Activated gamma-delta T cell (primary cell): ENCODE results near the gene SCT.
"Not testable (repeated sequence)": the region's sequence is repeated elsewhere in the genome, so short reads cannot be mapped to it uniquely, and the experiment has no call there.

Experiments
- DNase-seq: peaks from one replicate; lab custom pipeline; 2025; lab: John Stamatoyannopoulos, UW
- total RNA-seq, 2 donors: gene quantifications; one replicate each; lab custom pipeline; 2026; lab: John Stamatoyannopoulos, UW

SCT gene, protein sequence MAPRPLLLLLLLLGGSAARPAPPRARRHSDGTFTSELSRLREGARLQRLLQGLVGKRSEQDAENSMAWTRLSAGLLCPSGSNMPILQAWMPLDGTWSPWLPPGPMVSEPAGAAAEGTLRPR
- 0 reads per million in 2 donors for total RNA-seq

DNA sequence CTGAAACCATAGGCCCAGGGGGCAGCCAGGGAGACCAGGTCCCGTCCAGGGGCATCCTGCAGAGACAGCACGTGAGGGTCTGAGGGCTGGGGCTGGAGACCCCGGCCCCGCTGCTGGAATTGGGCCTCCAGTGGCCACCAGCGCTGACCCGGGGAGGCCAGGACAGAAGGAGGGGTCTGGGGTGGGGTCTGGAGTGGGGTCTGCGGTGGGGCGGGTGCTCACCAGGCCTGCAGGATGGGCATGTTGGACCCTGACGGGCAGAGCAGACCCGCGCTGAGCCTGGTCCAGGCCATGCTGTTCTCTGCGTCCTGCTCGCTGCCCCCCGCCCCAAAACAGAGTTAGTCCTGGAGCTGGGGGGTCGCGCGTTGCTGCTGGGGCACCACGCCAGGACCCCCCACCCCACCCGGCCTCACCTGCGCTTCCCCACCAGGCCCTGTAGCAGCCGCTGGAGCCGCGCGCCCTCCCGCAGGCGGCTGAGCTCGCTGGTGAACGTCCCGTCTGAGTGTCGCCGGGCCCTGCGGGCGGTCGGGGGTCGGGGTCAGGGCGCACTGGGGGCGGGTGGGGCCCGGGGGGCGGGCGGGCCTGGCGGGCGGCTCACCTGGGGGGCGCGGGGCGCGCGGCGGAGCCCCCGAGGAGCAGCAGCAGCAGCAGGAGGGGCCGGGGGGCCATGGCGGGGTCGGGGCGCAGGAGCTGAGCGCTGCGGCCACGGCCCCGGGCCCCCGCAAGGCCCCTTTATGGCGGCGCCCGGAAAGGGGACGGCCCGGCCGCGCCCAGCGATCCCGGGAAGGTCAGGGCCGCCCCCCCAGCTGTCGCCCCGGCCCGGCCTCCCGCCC lies at the start of gene SCT:
SCT (minus strand) TSS at position 707 of the 833 bp plus-strand sequence; CDS start at position 669, 38 bp downstream.
- DNase-seq = no peak

DNA sequence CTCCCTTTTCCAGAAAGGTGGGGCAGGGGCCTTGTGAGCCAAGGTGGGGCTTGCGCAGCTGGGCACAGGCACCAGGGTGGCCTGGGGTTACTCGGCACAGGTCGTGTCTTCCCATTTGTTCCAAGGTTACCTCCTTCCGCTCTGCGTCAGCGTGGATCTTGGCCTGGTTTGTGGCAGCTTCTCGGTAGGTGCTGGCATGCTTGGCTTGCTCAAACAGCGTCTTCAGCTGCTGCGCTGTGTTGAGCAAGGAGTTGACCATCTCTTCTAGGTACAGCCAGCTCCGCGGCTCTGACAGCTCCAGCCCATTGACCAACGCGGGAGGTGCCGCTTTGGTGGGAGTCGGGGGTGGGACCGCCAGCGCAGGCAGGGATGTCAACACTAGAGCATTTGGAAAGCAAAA lies 47.4 kb upstream of the SCT start:
- no peak for DNase-seq

DNA sequence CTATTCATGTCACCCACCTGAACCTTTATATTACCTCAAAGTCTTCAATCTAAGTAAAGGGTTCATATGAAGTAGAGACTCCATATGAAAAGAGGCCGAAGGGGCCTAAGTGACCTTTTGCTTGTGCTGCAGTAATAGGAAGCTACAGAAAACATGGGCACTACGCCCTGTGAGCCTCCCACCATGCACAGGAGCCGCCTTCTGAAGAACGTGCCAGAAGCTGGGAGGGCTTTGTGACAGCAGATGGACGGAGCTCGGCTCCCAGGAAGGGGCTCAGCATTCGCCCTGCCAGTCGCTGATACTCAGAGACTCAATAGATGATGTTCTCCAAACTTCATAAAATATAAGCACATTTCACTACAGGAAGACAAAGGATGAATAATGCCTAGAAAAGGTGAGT lies 46.9 kb upstream of the SCT start:
- no peak for DNase-seq

DNA sequence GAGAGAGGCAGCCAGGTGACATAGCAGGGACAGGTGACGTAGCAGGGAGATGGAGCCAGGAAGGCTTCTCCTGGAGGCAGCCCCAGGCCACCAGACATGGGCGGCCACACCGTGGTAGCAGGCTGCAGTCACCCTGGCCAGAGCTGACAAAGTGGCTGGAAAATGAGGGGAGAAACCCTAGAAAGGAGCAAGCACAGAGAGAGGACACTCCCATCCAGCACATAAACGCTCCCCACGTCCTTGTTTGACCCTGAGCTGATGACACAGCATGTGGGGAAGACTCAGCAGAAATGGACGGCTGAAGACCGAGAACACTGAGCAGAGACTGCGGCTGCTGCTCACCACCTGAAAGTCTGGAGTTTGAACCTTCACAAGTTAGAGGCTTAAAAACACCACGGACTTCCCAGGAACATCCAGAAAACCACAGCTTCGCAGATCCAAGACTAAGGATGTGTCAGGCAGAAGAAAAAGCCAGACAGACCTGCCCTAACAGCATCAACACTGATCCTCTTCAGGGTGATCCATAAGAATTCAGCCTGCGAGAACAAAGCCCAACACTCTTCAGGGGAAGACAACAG lies 38.8 kb upstream of the SCT start:
- DNase-seq = no peak

DNA sequence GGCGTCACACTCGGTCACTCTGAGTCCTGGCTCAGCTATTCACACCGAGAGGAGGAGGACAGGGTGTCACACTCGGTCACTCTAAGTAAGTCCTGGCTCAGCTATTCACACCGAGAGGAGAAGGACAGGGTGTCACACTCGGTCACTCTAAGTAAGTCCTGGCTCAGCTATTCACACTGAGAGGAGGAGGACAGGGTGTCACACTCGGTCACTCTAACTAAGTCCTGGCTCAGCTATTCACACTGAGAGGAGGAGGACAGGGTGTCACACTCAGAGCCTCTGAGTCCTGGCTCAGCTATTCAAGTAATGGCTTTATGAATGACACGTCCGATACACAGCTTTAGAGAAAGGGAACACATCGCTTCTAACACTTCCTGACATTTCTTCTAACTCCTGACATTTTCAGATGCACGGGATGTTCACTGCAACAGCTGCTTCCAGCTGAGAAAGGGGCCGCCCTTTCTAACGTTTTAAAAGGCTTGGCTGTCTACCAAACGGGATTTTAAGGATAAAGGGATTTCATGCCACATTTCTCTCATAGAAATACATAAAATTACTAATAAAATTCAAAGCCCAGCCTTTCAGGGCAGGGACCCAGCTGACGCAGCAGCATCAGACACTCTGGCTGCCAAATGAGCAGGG lies 38.2 kb upstream of the SCT start:
- DNase-seq = no peak

DNA sequence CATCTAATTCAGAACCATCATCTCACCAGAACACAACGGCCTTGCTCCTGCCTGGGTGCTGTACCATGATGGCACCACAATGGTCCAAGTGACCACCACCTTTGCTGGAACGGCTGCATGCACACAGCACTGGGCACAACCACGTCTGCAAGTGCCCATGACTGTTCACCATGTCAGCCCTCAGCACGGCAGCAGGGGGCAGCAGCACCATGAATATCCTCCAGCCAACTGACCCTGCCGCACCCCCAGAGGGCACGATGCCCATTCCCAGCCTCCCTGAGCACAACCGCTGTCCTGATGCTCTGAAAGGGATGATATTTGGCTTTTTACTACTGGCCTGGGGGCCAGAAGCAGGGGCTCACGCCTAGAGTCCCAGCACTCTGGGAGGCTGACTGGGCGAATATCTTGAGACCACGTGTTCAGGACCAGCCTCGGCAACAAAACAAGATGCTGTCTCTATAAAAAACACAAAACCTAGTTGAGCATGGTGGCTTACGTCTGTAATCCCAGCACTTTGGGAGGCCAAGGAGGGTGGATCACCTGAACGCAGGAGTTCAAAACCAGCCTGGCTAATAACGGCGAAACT lies 35.8 kb upstream of the SCT start:
- DNase-seq = no peak

DNA sequence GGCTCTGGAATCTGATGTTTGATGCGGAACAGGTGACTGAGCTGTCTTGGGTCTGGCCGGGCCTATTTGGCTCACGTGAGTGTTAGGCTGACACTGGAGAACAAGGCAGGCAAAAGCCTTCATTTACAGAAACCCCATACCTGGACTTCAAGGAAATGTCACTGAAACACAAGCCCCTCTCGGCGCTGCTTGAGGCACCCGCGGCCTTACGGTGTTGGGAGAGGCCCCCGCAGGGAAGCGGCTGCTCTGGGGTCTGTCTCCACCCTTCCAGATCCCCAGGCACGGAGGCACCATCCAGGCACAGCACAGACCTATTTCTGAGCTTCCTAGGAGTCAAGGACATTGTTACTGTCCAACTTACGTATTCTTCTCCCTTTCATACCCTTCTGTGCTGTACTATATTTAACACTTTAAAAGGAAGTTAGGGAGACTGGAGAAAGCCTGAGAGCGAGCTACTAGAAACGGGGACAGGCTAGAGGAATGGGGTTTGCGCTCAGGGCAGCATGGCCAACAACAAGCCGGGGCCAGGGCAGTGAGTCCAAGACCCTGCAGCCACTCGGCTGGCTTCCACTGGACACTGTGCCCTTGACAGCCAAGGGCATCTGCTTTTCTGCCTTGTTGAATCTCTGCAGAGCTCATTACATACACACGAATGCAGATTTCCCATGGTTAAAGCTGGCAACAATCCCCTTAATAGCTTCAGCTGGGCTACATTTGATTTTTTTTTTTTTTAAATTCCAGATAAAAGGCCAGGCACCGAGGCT lies 33.9 kb upstream of the SCT start:
- no peak for DNase-seq

DNA sequence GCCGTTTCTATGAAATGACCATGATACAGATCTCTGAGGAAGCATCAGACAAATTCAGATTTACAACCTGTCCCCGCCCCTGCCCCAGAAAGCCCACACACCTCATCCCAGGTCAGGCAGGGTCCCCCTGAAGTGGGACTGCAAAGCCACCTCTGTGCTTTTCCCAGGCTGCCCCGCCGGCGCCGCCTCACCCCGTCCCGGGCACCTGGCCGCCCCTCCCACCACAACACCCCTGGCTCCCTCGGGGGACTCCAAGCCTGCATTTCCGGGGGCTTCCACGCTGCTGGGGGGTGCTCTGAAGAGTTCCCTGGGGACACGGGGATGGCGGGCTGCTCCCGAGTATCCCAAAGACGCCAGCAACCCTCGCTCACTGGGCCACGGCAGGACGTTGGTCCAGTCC lies 33.3 kb upstream of the SCT start:
- DNase-seq = no peak

DNA sequence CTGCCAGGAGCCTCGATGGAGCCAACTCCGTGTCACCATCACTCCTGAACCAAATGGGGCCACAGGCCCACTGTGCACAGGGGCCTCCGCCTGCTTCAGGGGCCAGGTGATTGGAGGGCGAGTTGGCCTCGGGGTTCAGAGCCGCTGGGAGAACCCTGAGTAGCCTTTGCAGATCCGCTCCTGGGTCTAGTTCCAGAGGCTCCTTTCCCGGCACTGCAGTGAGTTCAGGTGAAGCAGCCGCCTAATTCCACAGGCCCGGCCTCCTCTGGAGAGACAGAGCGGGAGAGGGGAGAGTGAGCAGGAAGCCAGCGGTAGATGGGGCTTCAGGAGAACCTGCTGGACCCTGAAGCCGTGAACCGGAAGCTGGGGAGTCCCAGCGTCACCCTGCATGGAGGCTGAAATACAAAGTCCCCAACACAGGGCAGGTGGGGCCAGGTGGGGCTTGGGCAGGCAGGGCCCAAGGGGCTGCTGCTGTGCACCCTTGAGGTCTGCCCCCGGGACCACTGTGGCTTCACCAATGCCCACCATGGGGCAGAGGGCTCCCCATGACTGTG lies 32.6 kb upstream of the SCT start:
- DNase-seq = no peak

DNA sequence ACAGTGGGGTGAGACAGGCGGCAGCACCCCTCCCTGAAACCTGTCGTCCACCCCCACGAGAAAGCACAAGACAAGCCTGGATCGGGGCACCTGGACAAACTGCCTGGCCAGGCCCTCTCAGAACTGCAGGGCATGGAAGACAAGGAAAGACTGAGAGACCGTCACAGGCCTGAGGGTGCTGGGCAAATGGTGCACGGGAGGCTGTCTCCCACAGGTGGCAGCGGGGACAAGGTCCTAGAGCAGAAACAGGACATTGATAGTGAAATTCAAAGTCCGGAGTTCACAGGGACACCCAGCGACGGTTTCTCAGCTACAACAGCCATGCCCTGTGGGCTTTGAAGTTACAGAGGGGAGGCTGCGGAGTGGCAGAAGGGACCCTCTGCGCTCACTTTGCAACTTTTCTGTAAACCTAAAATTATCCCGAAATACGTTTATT lies 30.7 kb upstream of the SCT start:
- no peak for DNase-seq

DNA sequence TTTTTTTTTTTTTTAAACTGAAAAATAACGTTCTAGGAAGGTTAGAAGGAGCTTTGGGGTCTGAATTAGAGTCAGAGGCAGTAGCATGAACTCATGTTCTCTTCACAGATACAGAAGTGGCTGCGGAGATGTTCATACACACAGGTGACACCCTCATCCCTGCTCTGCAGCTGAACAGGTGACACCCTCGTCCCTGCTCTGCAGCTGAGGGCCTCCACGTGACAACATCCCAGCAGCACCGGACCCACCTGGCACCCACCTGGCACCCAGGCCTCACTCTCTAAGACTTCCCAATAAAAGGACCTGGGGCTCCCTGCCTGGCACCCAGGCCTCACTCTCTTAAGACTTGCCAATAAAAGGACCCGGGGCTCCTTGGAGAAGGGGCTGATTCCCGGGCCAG lies 29.9 kb upstream of the SCT start:
- DNase-seq = no peak

DNA sequence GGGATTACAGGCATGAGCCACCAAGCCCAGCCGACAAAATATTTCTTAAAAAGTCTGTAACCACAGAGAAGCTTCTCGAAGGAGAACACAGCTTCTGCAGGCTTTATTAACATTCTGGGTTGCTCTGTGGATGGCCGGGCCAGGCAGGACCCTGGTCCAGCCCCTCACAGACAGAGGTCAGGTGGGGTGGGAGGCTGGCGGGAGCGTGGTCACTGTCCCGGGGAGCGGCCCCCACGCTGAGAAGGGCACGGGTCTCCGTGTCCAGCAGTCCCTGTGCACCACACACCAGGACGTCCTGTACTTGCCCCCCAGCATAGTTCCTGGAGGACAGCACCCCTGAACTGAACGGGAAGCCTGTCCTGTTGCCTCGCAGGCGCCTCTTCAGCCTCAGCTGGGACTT lies 29.4 kb upstream of the SCT start:
- DNase-seq = no peak

DNA sequence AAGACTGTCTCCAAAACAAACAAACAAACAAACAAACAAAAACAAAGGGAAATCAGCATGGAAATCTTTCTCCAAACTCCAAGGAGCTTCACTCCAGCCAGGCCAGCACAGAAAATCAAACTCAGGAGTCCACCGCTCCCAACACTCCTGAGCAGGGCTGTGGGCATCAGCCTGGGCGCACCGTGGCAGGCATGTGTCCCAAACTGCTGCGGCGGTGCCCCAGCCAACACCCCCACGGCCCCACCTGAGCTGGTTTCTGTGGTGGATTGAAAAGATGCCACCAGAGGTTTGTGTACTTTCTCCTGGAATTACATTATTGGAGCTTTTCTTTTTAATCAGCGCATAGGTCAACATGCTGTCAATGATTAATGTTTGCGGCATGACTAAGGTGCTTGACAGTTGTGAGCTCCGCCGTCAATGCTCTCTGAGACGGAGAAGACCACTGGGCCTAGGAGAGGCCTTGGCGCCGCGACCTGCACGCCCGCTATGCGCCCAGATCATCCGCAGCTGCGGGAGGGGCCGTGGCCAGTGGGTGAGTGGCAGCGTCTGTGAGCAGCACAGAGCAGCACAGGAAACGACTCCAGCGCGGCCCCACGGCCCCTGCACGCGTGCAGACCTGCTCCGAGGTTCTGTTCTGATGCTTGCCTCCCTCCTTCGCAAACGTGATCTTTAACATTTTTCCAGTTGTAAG lies 28.2 kb upstream of the SCT start:
- DNase-seq = no peak

DNA sequence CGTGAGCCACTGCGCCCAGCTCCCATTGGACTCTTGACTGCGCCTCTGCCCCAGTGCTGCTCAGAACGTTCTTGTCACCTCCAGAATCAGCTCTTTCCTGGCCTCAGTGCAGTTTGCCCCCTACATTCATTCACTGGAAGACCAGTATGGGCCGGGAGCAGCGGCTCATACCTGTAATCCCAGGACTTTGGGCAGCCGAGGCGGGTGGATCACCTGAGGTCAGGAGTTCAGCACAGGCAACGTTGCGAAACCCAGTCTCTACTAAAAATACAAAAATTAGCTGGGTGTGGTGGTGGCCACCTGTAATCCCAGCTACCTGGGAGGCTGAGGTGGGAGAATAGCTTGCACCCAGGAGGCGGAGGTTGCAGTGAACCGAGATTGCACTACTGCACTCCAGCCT lies 27.5 kb upstream of the SCT start:
- DNase-seq = not testable (repeated sequence)

DNA sequence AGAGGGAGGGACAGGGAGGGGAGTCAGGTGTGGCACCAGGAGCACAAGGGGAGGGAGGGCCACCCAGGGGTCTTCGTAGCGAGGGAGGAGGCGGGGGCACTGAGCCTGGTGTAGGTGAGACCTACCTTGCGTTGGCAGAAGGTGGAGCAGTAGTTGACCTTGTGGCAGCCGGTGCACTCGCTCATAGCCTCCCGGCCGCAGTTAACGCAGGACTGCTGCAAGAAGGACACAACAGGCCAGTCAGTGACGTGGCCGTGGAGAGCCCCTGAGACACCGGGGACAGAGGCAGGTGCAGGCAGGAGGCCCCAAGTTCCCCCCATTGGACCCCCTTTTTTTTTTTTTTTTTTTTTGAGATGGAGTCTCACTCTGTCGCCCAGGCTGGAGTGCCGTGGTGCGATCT lies 26.9 kb upstream of the SCT start:
- no peak for DNase-seq

DNA sequence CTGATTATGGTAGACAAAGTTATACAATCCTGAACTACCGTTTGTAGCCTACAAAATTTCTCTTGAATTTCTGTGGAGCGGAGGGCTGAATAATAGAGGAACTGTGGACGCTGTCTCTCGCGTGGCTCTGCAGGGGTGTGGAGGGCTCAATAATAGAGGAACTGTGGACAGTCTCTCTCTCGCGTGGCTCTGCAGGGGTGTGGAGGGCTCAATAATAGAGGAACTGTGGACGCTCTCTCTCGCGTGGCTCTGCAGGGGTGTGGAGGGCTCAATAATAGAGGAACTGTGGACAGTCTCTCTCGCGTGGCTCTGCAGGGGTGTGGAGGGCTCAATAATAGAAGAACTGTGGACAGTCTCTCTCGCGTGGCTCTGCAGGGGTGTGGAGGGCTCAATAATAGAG lies 26.2 kb upstream of the SCT start:
- not testable (repeated sequence) for DNase-seq

DNA sequence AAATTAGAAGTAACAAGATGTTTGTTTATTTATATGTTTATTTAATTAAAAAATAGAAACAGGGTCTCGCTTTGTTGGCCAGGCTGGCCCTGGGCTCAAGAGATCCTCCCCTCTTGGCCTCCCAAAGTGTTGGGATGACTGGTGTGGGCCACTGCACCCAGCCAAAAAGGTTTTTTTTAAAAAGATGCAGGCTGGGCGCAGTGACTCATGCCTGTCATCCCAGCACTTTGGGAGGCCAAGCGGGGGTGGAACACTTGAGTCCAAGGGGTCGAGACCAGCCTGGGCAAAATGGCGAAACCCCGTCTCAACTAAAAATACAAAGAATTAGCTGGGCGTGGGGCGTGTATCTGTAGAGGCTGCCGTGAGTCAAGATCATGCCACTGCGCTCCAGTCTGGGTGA lies 23.5 kb upstream of the SCT start:
- no peak for DNase-seq

DNA sequence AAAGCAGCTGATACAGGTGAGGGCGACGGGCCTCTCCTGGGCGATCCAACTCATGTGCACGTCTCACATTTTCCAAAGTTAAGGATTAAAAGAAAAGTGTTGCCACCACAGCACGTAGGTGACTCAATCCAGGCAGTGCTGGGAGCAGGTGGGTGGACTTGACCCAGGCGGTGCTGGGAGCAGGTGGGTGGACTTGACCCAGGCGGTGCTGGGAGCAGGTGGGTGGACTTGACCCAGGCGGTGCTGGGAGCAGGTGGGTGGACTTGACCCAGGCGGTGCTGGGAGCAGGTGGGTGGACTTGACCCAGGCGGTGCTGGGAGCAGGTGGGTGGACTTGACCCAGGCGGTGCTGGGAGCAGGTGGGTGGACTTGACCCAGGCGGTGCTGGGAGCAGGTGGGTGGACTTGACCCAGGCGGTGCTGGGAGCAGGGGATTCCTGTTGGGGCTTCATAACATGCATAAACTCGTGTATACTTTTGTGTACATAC lies 20.7 kb upstream of the SCT start:
- not testable (repeated sequence) for DNase-seq

DNA sequence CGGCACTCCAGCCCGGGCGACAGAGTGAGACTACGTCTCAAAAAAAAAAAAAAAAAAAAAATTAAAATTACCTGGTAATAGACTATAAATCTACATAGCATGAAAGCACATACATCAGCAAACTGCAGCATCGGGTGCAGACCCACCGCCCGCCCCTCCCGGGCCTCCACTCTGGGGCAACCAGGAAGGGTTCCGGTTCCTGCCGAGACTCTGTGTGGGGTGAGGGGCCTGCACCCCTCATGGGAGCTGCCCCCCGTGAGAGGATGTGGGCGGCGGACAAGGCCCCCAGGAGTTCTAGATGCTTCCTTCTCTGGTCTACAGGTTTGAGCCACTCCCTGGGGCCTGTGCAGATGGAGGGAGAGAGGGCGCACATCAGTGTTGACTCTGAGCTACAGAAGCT lies 19.2 kb upstream of the SCT start:
- DNase-seq = no peak

DNA sequence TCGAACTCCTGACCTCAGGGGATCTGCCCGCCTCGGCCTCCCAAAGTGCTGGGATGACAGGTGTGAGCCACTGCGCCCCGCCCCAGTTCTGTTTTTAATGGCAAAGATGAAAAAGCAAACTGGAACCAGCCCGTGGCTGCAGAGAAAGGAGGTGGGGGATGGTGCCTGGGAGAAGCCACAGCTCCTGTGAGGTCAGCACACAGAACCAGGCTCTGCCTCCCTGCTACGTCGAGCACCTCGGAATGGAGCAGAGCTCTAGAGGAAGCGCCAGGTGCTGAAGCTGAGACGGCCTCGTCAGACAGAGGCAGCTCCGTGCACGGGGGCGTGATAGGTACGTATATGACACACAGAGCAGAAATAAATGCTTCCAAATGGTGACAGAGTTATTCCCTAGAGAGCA lies 18.6 kb upstream of the SCT start:
- DNase-seq = no peak
